ENCODE measurements around the gene SLC45A1. TPM values are rescaled to one million over a fixed set of nuclear protein-coding genes. Genes with fewer than 3 reads are reported as not detected.

Gene SLC45A1
- total RNA-seq, 6 donors from 2014 or later = 0.91 to 1.4 (median 1.0) TPM; not detected in 2

DNA sequence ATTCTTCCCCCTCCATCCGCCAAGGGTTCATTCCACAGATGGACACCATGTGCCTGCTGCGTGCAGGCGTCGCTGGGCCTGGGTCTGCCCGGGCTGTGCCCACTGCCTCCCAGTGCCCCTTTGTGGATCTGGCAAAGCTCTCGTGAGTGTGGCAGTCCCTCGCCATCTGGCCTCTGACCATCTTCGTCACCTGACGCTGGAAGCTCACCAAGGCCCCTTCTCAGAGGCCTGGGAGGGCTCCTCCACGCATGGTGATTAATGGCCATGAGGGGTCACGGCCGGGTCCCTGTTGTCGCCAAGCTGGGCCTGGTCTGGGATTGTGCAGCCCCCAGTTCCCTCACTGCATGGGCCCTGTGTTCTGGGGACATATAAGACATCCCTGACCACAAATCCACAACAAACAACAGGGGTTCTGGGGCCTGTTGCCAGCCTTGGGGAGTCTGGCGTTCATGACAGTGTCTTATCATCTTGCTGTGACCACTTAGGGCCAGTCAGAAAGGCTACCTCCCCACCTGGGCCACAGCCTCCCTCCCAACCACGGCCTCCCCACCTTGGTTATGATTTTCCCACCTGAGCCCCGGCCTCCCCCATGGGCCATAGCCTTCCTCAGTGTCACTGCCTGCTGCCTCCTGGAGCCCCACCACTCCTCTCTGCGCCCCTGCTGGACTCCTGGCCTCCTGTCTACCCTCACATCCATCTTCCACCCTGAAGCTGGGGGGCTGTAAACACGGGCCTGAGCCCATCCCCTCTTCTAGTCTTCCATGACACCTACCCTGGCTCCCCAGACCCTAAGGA lies 27.9 kb downstream of the SLC45A1 start:
- TF ChIP-seq POLR2A (IDR thresholded peaks at IDR 0.05) (no peak), POLR2AphosphoS5 (IDR thresholded peaks at IDR 0.05) (no peak), EP300 (IDR thresholded peaks at IDR 0.05) (no peak)
- TF ChIP-seq, protein P1, sequence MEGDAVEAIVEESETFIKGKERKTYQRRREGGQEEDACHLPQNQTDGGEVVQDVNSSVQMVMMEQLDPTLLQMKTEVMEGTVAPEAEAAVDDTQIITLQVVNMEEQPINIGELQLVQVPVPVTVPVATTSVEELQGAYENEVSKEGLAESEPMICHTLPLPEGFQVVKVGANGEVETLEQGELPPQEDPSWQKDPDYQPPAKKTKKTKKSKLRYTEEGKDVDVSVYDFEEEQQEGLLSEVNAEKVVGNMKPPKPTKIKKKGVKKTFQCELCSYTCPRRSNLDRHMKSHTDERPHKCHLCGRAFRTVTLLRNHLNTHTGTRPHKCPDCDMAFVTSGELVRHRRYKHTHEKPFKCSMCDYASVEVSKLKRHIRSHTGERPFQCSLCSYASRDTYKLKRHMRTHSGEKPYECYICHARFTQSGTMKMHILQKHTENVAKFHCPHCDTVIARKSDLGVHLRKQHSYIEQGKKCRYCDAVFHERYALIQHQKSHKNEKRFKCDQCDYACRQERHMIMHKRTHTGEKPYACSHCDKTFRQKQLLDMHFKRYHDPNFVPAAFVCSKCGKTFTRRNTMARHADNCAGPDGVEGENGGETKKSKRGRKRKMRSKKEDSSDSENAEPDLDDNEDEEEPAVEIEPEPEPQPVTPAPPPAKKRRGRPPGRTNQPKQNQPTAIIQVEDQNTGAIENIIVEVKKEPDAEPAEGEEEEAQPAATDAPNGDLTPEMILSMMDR (IDR thresholded peaks at IDR 0.05) = no peak
- H3K4me3 ChIP-seq = no peak overlapping the region
- H3K36me3 ChIP-seq = no peaks in the 10 kb centered on the region
- no peak overlapping the region for H3K27ac ChIP-seq
- H3K4me1 ChIP-seq = peaks cover 15 to 23% (median 21%) of the 10 kb centered on the region in 4 donors
- H3K27me3 ChIP-seq = no peaks in the 10 kb centered on the region
- ATAC-seq (ENCODE audit: low FRiP score in 2 of 2) (no peak), DNase-seq (peak in 1 of 2 donors; percentile 68)
- H3K9me3 ChIP-seq = no peaks in the 10 kb centered on the region
- 86 to 88% methylated on average over 4 to 18 of the region's 18 CpGs for WGBS, 2 donors

DNA sequence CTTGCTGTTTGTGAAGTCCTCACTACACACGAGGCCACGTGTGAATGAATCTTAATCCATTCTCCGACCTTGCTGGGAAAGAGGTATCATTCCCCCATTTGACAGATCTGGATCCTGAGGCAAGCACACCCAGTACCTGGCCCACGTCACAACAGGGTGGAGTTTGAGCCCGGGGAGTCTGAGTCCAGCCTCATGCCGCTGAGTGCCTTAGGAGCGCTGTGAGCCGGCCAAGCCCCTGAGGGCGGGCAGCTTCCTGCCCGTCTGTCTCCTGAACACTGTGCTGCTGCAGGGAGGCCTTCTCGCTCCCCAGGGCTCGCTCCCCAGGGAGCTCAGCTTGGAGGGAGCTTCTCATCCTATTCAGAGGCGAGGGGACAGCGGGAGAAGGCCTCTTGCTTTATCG lies 29.7 kb downstream of the SLC45A1 start:
- DNase-seq = peak in 1 of 2 donors; percentile 60
- no peak overlapping the region for H3K27ac ChIP-seq
- 70 to 73% methylated on average over 7 to 13 of the region's 15 CpGs for WGBS, 2 donors
- TF ChIP-seq EP300 (IDR thresholded peaks at IDR 0.05) (no peak), POLR2AphosphoS5 (IDR thresholded peaks at IDR 0.05) (no peak), POLR2A (IDR thresholded peaks at IDR 0.05) (no peak)
- TF ChIP-seq, protein P1 (IDR thresholded peaks at IDR 0.05) = no peak
- no peaks in the 10 kb centered on the region for H3K36me3 ChIP-seq
- no peaks in the 10 kb centered on the region for H3K9me3 ChIP-seq
- no peak for ATAC-seq (ENCODE audit: low FRiP score in 2 of 2)
- H3K4me3 ChIP-seq = no peak overlapping the region
- H3K27me3 ChIP-seq = no peaks in the 10 kb centered on the region
- H3K4me1 ChIP-seq = peaks cover 23 to 32% (median 23%) of the 10 kb centered on the region in 4 donors

DNA sequence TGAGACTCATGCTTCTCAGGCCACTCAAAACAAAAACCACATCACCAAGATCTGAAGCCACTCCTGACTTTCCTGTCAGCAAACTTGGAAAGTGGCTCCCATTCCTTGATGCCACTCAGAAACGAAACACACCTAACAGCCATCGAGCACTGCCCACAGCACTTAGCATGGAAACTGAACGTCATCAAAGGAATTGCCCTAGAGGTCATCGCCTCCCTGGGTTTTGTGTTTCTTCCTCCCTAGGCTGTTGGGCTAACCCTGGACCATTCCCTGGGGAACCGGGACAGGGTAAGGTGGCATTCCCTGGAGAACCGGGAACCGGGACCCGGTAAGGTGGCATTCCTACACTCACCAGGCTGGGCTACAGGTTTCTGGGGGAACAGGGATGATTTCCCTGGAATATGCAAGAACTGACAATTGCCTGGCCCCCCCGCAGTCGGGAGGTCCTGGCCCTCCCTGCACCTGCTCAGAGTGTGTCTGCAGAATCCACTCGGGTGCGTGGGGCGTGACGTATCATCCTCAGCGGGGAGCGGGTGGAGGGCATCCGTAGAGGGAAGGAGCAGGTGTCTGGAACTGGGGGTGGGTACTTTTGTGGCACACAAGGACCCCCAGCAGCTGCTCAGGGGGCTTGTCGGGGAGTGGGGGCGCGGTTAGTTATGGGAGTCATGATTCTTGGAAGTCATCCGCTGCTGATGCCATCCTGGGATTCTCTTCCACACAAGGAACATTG lies 30.3 kb downstream of the SLC45A1 start:
- 71 to 86% methylated on average over 18 to 21 of the region's 21 CpGs for WGBS, 2 donors

DNA sequence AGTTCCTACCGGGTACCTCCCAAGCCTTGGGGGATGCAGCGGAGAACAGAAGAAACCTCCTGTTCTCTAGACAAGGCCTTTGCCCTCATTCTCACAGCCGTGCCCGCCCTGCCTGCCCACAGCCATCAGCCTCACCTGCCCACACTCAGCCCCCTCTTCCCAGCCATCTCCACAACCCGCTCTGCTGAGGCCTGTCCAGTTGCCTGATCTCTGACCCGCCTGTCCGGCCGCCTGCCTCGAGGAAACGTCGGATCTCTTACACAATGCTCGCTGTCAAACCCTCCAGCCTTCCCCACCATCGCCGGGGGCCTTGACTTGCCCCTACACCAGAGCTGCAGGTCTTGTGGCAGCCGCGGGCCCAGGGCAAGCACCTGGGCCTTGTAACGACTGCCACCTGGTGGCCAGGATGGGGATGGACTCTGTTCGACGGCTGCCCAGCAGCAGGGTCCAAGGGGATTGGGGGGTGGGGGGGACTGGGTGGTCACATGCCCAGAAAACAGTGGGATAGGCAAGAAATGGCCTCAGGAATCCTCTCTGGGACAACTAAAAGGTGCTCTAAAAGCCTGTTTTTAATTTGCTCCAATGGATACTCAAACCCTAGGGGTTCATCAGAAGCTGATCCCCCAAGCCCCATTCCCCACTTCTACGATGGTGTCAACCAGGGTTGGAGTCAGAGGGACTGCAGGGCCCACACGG lies 31.0 kb downstream of the SLC45A1 start:
- ATAC-seq (ENCODE audit: low FRiP score in 2 of 2) (peak; percentile 76 to 77), DNase-seq (peak; percentile 61 to 82)
- WGBS, 2 donors = 25 to 37% methylated on average over 11 to 21 of the region's 21 CpGs
- Histone ChIP-seq H3K27ac (no peak overlapping the region), H3K36me3 (peaks cover 0 to 12% (median 7%) of the 10 kb centered on the region in 4 donors), H3K4me1 (peaks cover 19 to 30% (median 23%) of the 10 kb centered on the region in 4 donors), H3K9me3 (no peaks in the 10 kb centered on the region), H3K27me3 (no peaks in the 10 kb centered on the region), H3K4me3 (no peak overlapping the region)
- TF ChIP-seq, protein P1 (IDR thresholded peaks at IDR 0.05) = peak; percentile 84 to 92 (median 89)
- peak in 1 of 2 donors; percentile 9 for TF ChIP-seq POLR2AphosphoS5 (IDR thresholded peaks at IDR 0.05)
- TF ChIP-seq POLR2A (IDR thresholded peaks at IDR 0.05) = no peak

More for the DNA sequence above, 30.3 kb downstream of the SLC45A1 start:
- ATAC-seq (ENCODE audit: low FRiP score in 2 of 2) (no peak), DNase-seq (peak in 1 of 2 donors; percentile 38)
- H3K4me1 ChIP-seq = peaks cover 20 to 30% (median 24%) of the 10 kb centered on the region in 4 donors
- H3K36me3 ChIP-seq = peaks cover 0 to 4% (median under 1%) of the 10 kb centered on the region in 4 donors
- H3K9me3 ChIP-seq = no peaks in the 10 kb centered on the region
- H3K27ac ChIP-seq = no peak overlapping the region
- TF ChIP-seq EP300 (IDR thresholded peaks at IDR 0.05) (no peak), POLR2AphosphoS5 (IDR thresholded peaks at IDR 0.05) (no peak), POLR2A (IDR thresholded peaks at IDR 0.05) (no peak)
- TF ChIP-seq, protein P1 (IDR thresholded peaks at IDR 0.05) = no peak
- no peaks in the 10 kb centered on the region for H3K27me3 ChIP-seq
- no peak overlapping the region for H3K4me3 ChIP-seq

All from upper lobe of left lung (tissue), 6 donors.